HG03097 (cell line): ENCODE results near the gene SGF29.
"Not testable (repeated sequence)": the region's sequence is repeated elsewhere in the genome, so short reads cannot be mapped to it uniquely, and the experiment has no call there.

Source experiments
- ATAC-seq: cut with Tn5 transposase; IDR thresholded peaks from one replicate; pipeline ENCODE4 v1.9.1; 2021; ENCODE audit not compliant: unreplicated experiment, low FRiP score

Gene SGF29

GRCh38 chr16:28592511-28592910, 38.8 kb downstream of the SGF29 start:
- ATAC-seq, result no peak

GRCh38 chr16:28592979-28593553, 39.3 kb downstream of the SGF29 start:
- ATAC-seq, result no peak

GRCh38 chr16:28595451-28595850, 41.7 kb downstream of the SGF29 start:
- ATAC-seq, result not testable (repeated sequence)

- no peak for ATAC-seq
These were observed 42.5 kb downstream of the SGF29 start for GRCh38 chr16:28596115-28596630.

- ATAC-seq, result no peak
These were observed 43.3 kb downstream of the SGF29 start, which contains the start of gene SULT1A2 for GRCh38 chr16:28596840-28597691. SULT1A2 (minus strand) TSS chr16:28597050; CDS start chr16:28595930, 1,120 bp downstream.

- no peak for ATAC-seq
These were observed 44.1 kb downstream of the SGF29 start for GRCh38 chr16:28597692-28598261.

- not testable (repeated sequence) for ATAC-seq
These were observed 45.9 kb downstream of the SGF29 start for GRCh38 chr16:28599377-28600285.

- ATAC-seq, result not testable (repeated sequence)
These were observed 47.2 kb downstream of the SGF29 start for GRCh38 chr16:28600965-28601364.

GRCh38 chr16:28601589-28601988, 47.9 kb downstream of the SGF29 start:
- not testable (repeated sequence) for ATAC-seq

- not testable (repeated sequence) for ATAC-seq
These were observed 48.3 kb downstream of the SGF29 start for GRCh38 chr16:28602062-28602461.

- ATAC-seq, result no peak
These were observed 48.8 kb downstream of the SGF29 start for GRCh38 chr16:28602529-28602928.

GRCh38 chr16:28603381-28604185, 49.9 kb downstream of the SGF29 start:
- ATAC-seq, result no peak

- ATAC-seq, result no peak
These were observed 50.5 kb downstream of the SGF29 start for GRCh38 chr16:28604186-28604565.

- ATAC-seq, result no peak
These were observed 52.8 kb downstream of the SGF29 start for GRCh38 chr16:28606291-28607115.

- no peak for ATAC-seq
These were observed 53.5 kb downstream of the SGF29 start for GRCh38 chr16:28607116-28607623.

GRCh38 chr16:28607681-28608495, 54.2 kb downstream of the SGF29 start:
- not testable (repeated sequence) for ATAC-seq

- ATAC-seq, result not testable (repeated sequence)
These were observed 54.7 kb downstream of the SGF29 start for GRCh38 chr16:28608496-28608808.
